ENCODE results near the gene ACTR1A. TPM values are rescaled to one million over a fixed set of nuclear protein-coding genes. Genes with fewer than 3 reads are reported as not detected.

ACTR1A gene
- total RNA-seq: 100 to 1,000 TPM; 124 to 146 (median 137) TPM
- 10 to 100 TPM; 48.6 to 75.0 (median 69.4) TPM for polyA plus RNA-seq

DNA sequence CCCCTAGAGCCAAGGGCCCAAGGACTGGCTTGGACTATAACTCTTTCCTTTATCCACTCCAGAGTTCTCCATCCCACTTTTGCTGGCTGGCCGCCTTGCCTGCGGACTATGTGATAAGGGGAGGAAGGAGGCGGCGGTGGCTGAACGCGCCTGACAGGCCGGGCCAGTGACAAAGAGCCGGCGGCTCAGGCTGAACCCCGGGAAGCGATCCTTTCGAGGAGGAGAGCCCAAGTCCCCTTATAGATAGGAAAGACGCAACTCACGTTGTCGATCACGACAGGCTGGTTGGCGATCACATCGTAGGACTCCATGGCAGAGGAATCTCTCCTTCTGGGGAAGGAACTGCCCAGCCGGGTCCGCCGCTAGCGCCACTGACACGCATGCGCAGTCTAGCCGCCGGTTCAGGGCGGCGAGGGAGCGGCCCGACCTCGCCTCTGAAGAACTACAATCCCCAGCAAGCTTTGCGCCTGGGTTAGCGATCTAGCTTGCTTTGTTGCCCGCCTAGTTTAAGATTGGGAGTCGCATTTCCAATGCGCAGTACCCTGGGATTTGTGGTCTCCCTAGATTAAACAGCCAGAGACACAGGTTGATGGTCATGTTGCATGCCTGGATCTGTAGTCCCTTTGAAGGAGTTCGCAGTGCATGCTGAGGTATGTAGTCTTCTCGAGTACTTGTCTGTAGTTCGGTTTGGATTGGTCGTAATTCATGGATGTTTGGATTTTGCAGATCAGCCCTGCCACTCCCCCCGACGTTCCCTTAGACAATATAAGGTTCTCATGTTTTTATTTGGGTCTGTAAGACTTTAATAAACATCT, at the start of gene ACTR1A:
TSS of gene ACTR1A (minus strand) at position 376 of the 815 bp plus-strand sequence. CDS start at position 311, 65 bp downstream.
- intact Hi-C loops (cut with DNase I): loop anchor here (1.0 to 5.0 kb wide), 4 partner anchors 81 to 350 kb away; partner anchors contain the start of genes NOLC1 and TRIM8

DNA sequence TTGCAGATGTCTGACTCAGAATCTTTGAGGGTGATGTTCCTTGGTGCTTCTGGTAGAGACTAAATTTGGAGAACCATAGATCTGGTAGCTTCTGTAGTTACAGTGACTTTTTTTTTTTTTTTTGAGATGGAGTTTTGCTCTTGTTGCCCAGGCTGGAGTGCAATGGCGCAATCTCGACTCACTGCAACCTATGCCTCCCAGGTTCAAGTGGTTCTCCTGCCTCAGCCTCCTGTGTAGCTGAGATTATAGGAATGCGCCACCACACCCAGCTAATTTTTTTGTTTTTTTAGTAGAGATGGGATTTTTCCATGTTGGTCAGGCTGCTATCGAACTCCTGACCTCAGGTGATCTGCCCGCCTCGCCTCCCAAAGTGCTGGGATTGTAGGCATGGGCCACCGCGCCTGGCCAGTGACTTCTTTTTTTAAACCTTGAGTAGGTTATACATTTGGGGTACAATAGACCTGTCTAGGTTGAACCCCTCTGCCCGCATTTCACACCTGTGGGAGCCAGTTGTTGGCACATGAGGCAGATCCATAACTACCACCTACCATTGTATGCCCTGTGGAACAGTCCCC, 48.2 kb upstream of the ACTR1A start:
- Histone ChIP-seq H3K9me3 (no peaks in the 10 kb centered on the region), H3K27ac (no peak overlapping the region), H3K27me3 (no peaks in the 10 kb centered on the region), H3K4me3 (no peak overlapping the region), H3K4me1 (peaks cover 0 to 14% (median 8%) of the 10 kb centered on the region in 4 donors), H3K36me3 (peaks cover 0 to 23% (median 3%) of the 10 kb centered on the region in 4 donors)
- DNase-seq: no peak
- intact Hi-C loops (cut with DNase I): no loop called here
- WGBS, 2 donors: 97 to 99% methylated on average over 9 of the region's 9 CpGs
- TF ChIP-seq EP300 (IDR thresholded peaks at IDR 0.05) (no peak), POLR2A (IDR thresholded peaks at IDR 0.05) (no peak), POLR2AphosphoS5 (IDR thresholded peaks at IDR 0.05) (no peak)
- TF ChIP-seq, protein P1, sequence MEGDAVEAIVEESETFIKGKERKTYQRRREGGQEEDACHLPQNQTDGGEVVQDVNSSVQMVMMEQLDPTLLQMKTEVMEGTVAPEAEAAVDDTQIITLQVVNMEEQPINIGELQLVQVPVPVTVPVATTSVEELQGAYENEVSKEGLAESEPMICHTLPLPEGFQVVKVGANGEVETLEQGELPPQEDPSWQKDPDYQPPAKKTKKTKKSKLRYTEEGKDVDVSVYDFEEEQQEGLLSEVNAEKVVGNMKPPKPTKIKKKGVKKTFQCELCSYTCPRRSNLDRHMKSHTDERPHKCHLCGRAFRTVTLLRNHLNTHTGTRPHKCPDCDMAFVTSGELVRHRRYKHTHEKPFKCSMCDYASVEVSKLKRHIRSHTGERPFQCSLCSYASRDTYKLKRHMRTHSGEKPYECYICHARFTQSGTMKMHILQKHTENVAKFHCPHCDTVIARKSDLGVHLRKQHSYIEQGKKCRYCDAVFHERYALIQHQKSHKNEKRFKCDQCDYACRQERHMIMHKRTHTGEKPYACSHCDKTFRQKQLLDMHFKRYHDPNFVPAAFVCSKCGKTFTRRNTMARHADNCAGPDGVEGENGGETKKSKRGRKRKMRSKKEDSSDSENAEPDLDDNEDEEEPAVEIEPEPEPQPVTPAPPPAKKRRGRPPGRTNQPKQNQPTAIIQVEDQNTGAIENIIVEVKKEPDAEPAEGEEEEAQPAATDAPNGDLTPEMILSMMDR (IDR thresholded peaks at IDR 0.05): no peak

More for the DNA sequence above, at the start of gene ACTR1A:
- H3K4me1 ChIP-seq: peaks cover 0 to 64% (median 57%) of the 10 kb centered on the region in 4 donors
- peak; percentile 99 for DNase-seq
- H3K27ac ChIP-seq: peak within 1 kb of the TSS; percentile 91 to 98 (median 94)
- 0% methylated on average over 42 of the region's 42 CpGs for WGBS, 2 donors
- H3K36me3 ChIP-seq: no peaks in the 10 kb centered on the region
- H3K4me3 ChIP-seq: peak within 1 kb of the TSS; percentile 78 to 97 (median 88)
- no peaks in the 10 kb centered on the region for H3K27me3 ChIP-seq
- TF ChIP-seq, protein P1 (IDR thresholded peaks at IDR 0.05): no peak
- TF ChIP-seq POLR2AphosphoS5 (IDR thresholded peaks at IDR 0.05) (peak; percentile 96 to 99 (median 98)), EP300 (IDR thresholded peaks at IDR 0.05) (peak in 1 of 4 donors; percentile 23), POLR2A (IDR thresholded peaks at IDR 0.05) (peak; percentile 95)
- H3K9me3 ChIP-seq: no peaks in the 10 kb centered on the region

DNA sequence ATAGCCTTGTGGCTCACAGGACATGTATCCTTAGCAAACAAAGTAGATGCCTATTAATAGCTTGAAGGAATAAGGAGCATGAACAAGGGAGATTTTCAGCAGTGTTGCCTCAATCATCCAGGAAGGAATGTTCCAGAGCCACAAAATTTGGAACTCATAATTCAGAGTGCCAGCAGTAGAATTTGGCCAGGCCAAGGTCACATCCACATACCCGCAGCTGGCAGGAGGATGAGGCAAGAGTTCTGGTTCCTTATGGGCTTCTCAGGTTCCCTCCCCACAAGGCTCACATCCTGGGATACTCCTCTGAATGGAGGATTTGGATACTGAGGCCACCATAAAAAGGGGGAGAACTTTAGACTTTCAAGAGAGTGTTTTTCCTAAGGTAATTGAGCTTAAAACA, 47.0 kb upstream of the ACTR1A start:
- Histone ChIP-seq H3K4me1 (peaks cover 0 to 14% (median 9%) of the 10 kb centered on the region in 4 donors), H3K9me3 (no peaks in the 10 kb centered on the region), H3K27me3 (no peaks in the 10 kb centered on the region), H3K4me3 (no peak overlapping the region), H3K36me3 (peaks cover 0 to 23% (median 3%) of the 10 kb centered on the region in 4 donors), H3K27ac (no peak overlapping the region)
- WGBS, 2 donors: 88 to 98% methylated on average over 1 of the region's 1 CpG
- intact Hi-C loops (cut with DNase I): no loop called here
- no peak for DNase-seq
- TF ChIP-seq EP300 (IDR thresholded peaks at IDR 0.05) (no peak), POLR2A (IDR thresholded peaks at IDR 0.05) (no peak), POLR2AphosphoS5 (IDR thresholded peaks at IDR 0.05) (no peak)
- TF ChIP-seq, protein P1 (IDR thresholded peaks at IDR 0.05): no peak

- Histone ChIP-seq H3K27ac (no peak overlapping the region), H3K27me3 (no peaks in the 10 kb centered on the region), H3K4me3 (no peak overlapping the region), H3K36me3 (peaks cover 0 to 18% (median 2%) of the 10 kb centered on the region in 4 donors), H3K9me3 (no peaks in the 10 kb centered on the region), H3K4me1 (peaks cover 0 to 14% (median 9%) of the 10 kb centered on the region in 4 donors)
- TF ChIP-seq EP300 (IDR thresholded peaks at IDR 0.05) (no peak), POLR2A (IDR thresholded peaks at IDR 0.05) (no peak), POLR2AphosphoS5 (IDR thresholded peaks at IDR 0.05) (no peak)
- TF ChIP-seq, protein P1 (IDR thresholded peaks at IDR 0.05): no peak
- 76 to 86% methylated on average over 12 of the region's 12 CpGs for WGBS, 2 donors
- intact Hi-C loops (cut with DNase I): no loop called here
- DNase-seq: no peak
Measured at GRCh38 chr10:102546606-102547320, 44.3 kb upstream of the ACTR1A start.
